C4-2B (cell line): ENCODE measurements around the gene SIK3.
"Not testable (repeated sequence)": the region's sequence is repeated elsewhere in the genome, so short reads cannot be mapped to it uniquely, and the experiment has no call there.

Source experiments
- H3K27ac ChIP-seq: fragments of 450-650 bp; 2 replicates; pipeline ENCODE4 v1.5.1; 2017
- ZFX ChIP-seq: fragments of 450-650 bp; IDR thresholded peaks from 2 replicates; pipeline ENCODE4 v1.6.1; 2017
- TF ChIP-seq, protein P1 (sequence below): fragments of 450-650 bp; conservative IDR thresholded peaks from 2 replicates; pipeline ENCODE4 v1.5.1; 2017; ENCODE audit warnings: mild to moderate bottlenecking

Gene SIK3

GRCh38 chr11:117134431-117134830, 36.2 kb upstream of the SIK3 start:
- no peak overlapping the region for H3K27ac ChIP-seq
- TF ChIP-seq ZFX: no peak
- TF ChIP-seq, protein P1, sequence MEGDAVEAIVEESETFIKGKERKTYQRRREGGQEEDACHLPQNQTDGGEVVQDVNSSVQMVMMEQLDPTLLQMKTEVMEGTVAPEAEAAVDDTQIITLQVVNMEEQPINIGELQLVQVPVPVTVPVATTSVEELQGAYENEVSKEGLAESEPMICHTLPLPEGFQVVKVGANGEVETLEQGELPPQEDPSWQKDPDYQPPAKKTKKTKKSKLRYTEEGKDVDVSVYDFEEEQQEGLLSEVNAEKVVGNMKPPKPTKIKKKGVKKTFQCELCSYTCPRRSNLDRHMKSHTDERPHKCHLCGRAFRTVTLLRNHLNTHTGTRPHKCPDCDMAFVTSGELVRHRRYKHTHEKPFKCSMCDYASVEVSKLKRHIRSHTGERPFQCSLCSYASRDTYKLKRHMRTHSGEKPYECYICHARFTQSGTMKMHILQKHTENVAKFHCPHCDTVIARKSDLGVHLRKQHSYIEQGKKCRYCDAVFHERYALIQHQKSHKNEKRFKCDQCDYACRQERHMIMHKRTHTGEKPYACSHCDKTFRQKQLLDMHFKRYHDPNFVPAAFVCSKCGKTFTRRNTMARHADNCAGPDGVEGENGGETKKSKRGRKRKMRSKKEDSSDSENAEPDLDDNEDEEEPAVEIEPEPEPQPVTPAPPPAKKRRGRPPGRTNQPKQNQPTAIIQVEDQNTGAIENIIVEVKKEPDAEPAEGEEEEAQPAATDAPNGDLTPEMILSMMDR: no peak

DNA sequence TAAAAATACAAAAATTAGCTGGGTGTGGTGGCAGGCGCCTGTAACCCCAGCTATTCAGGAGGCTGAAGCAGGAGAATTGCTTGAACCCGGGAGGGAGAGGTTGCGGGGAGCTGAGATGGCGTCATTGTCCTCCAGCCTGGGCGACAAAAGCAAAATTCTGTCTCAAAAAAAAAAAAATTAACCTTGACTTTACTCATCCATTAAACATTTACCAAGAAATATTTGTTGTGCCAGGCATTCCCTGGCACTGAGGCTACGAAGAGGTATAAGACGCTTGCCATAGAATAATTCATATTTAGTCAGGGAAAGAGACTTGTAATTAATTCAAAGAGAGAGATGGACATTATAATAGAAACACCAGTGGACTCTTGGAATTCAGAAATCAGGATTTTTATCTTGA, 32.7 kb upstream of the SIK3 start:
- TF ChIP-seq ZFX: no peak
- TF ChIP-seq, protein P1: no peak
- no peak overlapping the region for H3K27ac ChIP-seq

DNA sequence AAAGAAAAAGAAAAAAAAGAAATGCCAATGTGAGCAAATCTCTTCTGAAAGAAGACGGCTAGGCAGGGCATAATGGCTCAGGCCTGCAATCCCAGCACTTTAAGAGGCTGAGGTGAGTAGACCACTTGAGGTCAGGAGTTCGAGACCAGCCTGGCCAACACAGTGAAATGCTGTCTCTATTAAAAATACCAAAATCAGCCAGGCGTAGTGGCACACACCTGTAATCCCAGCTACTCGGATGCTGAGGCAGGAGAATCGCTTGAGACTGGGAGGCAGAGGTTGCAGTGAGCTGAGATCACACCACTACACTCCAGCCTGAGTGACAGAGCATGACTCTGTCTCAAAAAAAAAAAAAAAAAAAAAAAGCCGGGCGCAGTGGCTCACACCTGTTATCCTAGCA, 32.2 kb upstream of the SIK3 start:
- H3K27ac ChIP-seq: not testable (repeated sequence)

DNA sequence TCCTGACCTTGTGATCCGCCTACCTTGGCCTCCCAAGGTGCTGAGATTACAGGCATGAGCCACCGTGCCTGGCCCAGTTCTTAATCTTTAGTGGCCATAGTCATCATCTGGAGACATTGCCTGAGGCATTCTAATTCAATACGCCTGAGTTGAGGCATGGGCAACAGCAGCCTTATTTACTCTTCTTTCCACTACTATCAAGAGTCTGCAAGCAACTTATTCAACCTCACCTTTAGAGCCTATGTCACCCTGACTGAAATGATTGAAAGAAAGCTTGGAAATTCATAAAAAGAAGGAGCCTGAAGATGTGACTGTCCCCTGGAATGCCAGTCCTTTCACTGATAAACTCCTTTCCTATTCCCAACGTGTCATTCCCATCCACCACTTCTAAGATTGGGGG, 30.1 kb upstream of the SIK3 start:
- no peak overlapping the region for H3K27ac ChIP-seq
- TF ChIP-seq, protein P1: no peak
- no peak for TF ChIP-seq ZFX

DNA sequence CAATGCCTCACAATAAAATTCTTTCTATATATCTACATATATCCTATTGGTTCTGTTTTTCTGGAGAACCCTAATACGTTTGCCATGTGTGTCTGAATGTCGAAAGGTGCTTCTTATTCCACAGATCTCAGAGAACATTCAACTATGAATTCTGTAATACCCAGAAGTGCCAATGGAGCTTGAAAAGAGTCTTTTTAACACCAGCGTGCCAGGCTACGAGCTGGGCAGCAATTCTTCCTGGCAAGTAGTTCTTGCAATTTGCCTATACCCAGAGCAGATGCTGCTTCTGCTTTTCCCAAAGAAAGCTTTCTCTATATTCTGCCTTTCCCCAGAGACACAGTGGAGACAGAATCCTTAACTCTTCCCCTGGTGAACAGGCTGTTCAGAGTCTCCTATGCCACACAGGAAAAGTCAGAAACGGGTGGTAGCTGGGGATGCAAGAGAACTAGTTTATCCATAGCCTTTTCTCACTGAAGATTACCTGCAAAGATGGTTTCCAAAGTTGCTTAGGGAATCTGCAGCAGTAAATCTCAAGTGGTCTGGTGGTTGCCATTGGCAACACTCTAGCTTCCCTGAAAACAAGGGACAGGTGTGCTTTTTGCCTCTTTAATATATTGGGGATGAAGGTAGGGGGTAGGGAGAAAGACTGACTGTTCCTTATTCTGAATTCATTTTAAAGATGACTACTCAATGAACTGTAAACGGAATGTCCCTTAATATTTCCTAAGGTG, 29.1 kb upstream of the SIK3 start:
- H3K27ac ChIP-seq: no peak overlapping the region
- no peak for TF ChIP-seq ZFX

DNA sequence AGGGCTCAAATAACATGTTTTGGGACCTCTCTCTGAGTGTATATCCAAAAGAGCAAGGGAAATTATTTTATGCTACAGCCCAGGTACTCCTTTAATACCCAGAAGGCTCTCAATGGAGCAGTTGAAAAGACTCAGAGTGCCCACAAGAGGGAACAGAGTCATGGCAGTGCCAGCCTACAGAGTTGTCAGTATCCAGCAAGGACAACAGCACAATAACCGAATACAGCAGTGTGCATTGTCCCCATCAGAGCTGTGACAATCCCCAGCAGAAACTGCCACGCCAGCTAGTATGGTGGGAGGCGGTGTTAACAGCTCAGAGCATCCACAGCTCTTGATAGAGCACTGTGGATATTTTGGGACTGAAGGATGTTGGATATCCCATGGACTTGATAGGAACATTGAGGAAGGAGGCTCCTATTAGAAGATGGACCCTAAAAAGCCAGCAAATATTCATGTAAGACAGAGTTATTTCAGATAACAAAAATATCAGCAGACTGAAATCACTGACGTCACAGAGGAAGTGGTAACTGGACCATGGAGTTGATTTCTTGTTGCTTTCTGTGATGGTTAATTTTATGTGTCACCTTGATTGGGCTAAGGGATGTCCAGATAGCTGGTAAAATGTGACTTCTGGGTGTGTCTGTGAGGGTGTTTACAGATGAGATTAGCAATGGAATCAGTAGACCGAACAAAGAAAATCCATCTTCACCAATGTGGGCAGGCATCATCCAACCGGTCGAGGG, 28.2 kb upstream of the SIK3 start:
- no peak overlapping the region for H3K27ac ChIP-seq
- TF ChIP-seq ZFX: no peak
- TF ChIP-seq, protein P1: no peak

DNA sequence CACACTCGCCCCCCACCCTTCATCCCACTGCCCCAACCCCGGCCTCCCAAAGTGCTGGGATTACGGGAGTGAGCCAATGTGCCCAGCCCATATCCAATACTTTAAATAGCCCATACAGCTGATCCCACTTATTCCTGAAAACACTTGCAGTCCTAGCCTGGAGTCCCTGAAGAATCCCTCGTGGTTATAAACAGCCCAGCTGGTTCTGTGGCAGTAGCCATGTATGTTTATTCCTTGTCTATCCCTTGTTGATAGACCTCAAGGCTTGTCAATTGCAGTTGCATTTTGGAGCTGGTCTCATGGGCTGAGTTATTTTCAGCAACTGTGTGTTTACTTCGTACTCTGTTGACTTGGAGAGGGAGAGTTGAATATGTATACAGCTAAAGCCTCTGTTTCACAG, 24.3 kb upstream of the SIK3 start:
- H3K27ac ChIP-seq: no peak overlapping the region
- no peak for TF ChIP-seq ZFX
- TF ChIP-seq, protein P1: no peak

DNA sequence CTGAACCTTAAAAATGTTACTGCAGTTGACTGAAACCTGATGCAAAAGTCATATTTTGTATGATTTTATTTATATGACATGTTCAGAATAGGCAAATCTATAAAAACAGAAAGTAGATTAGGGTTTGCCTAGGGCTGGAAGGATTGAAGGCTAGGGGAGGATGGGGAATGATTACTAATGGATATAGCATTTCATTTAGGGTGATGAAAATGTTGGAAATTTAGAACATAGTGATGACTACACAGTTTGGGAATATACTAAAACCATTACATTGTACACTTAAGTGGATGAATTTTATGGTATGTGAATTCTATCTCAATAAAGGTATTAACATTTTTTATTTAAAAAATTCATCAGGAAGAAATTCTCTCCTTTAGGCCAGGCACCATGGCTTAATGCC, 22.9 kb upstream of the SIK3 start:
- no peak overlapping the region for H3K27ac ChIP-seq
- TF ChIP-seq, protein P1: no peak
- no peak for TF ChIP-seq ZFX
